Endothelial cell of hepatic sinusoid (primary cell): ENCODE results near the gene UGT2A2.
"Not testable (repeated sequence)": the region's sequence is repeated elsewhere in the genome, so short reads cannot be mapped to it uniquely, and the experiment has no call there.

Source experiments
- in situ Hi-C: cut with HindIII; loops from 2 replicates; pipeline ENCODE4 v1.10.0; 2017; ENCODE audit warnings: low sequenced_read_pairs

The UGT2A2 gene

GRCh38 chr4:69639542-69639941 is at the start of gene UGT2A2:
Gene UGT2A2 (minus strand): TSS chr4:69639642. CDS start chr4:69639640, 2 bp downstream.
- in situ Hi-C loops = no loop called here

- in situ Hi-C loops = no loop called here
These were observed 45.4 kb upstream of the UGT2A2 start for GRCh38 chr4:69684804-69685203.

GRCh38 chr4:69668680-69669079 is 29.2 kb upstream of the UGT2A2 start:
- in situ Hi-C loops = no loop called here

GRCh38 chr4:69664009-69664408 is 24.6 kb upstream of the UGT2A2 start:
- in situ Hi-C loops = not testable (repeated sequence)

- in situ Hi-C loops = not testable (repeated sequence)
These were observed 21.8 kb upstream of the UGT2A2 start for GRCh38 chr4:69661130-69661803.

GRCh38 chr4:69658133-69658532 is 18.7 kb upstream of the UGT2A2 start:
- in situ Hi-C loops = no loop called here

GRCh38 chr4:69656653-69657158 is 17.3 kb upstream of the UGT2A2 start:
- in situ Hi-C loops = no loop called here

GRCh38 chr4:69653147-69653546 is 13.7 kb upstream of the UGT2A2 start, which contains the start of gene UGT2A1:
Gene UGT2A1 (minus strand): TSS chr4:69653247. CDS start chr4:69647644, 5,603 bp downstream.
- in situ Hi-C loops = no loop called here

GRCh38 chr4:69650872-69651271 is 11.4 kb upstream of the UGT2A2 start:
- in situ Hi-C loops = no loop called here

GRCh38 chr4:69649629-69650028 is 10.2 kb upstream of the UGT2A2 start:
- in situ Hi-C loops = no loop called here

GRCh38 chr4:69649207-69649606 is 9.8 kb upstream of the UGT2A2 start:
- in situ Hi-C loops = no loop called here

GRCh38 chr4:69642961-69643360 is 3.5 kb upstream of the UGT2A2 start:
- in situ Hi-C loops = no loop called here

- in situ Hi-C loops = no loop called here
These were observed 847 bp upstream of the UGT2A2 start for GRCh38 chr4:69640289-69640688.

- in situ Hi-C loops = no loop called here
These were observed 22.3 kb downstream of the UGT2A2 start for GRCh38 chr4:69617083-69617694.

- in situ Hi-C loops = no loop called here
These were observed 29.0 kb downstream of the UGT2A2 start for GRCh38 chr4:69610484-69610883.

GRCh38 chr4:69601065-69601464 is 38.4 kb downstream of the UGT2A2 start:
- in situ Hi-C loops = no loop called here

- in situ Hi-C loops = no loop called here
These were observed 39.4 kb downstream of the UGT2A2 start for GRCh38 chr4:69600013-69600412.

GRCh38 chr4:69594382-69594781 is 45.1 kb downstream of the UGT2A2 start:
- in situ Hi-C loops = no loop called here

GRCh38 chr4:69591364-69591763 is 48.1 kb downstream of the UGT2A2 start:
- in situ Hi-C loops = no loop called here

GRCh38 chr4:69589884-69590283 is 49.6 kb downstream of the UGT2A2 start:
- in situ Hi-C loops = no loop called here

- in situ Hi-C loops = no loop called here
These were observed 55.3 kb downstream of the UGT2A2 start for GRCh38 chr4:69584135-69584534.

- in situ Hi-C loops = no loop called here
These were observed 55.9 kb downstream of the UGT2A2 start for GRCh38 chr4:69583543-69583942.
